Right lobe of liver (tissue), 4 donors: ENCODE results near the gene NAA15.

ENCODE experiments used
- POLR2A ChIP-seq: fragments of 450-650 bp; IDR thresholded peaks from one replicate; pipeline ENCODE4 v1.6.1; 2017; ENCODE audit warnings: antibody characterized with exemption, mild to moderate bottlenecking
- TF ChIP-seq, protein P1 (sequence below), 4 donors: fragments of 200-600 bp in 3 of 4; fragments of 450-650 bp in 1 of 4; IDR thresholded peaks; one replicate each; pipeline versions ENCODE4 v1.5.1 to v1.8.0; 2016 to 2022; ENCODE audit warnings: antibody characterized with exemption in 4 of 4, mild to moderate bottlenecking in 2 of 4
- donor health status: DM: no; HTN: no; CAD: no.
- donor health status: DM: no; HTN: no; CAD: no.
- donor health status: DM: no; HTN: yes; CAD: no.

DNA sequence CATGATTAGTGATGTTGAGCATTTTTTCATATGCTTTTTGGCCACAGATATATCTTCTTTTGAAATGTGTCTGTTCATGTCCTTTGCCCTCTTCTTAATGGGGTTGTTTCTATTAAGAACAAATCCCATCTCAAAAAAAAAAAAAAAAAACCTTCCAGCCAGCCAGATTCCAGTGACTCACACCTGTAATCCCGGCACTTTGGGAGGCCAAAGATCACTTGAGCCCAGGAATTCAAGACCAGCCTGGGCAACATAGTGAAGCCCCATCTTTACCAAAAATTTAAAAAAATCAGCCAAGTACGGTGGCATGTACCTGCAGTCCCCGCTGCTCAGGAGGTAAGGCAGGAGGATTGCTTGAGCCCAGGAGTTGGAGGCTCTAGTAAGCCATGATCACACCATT is 157.7 kb downstream of the NAA15 start:
- TF ChIP-seq, protein P1, sequence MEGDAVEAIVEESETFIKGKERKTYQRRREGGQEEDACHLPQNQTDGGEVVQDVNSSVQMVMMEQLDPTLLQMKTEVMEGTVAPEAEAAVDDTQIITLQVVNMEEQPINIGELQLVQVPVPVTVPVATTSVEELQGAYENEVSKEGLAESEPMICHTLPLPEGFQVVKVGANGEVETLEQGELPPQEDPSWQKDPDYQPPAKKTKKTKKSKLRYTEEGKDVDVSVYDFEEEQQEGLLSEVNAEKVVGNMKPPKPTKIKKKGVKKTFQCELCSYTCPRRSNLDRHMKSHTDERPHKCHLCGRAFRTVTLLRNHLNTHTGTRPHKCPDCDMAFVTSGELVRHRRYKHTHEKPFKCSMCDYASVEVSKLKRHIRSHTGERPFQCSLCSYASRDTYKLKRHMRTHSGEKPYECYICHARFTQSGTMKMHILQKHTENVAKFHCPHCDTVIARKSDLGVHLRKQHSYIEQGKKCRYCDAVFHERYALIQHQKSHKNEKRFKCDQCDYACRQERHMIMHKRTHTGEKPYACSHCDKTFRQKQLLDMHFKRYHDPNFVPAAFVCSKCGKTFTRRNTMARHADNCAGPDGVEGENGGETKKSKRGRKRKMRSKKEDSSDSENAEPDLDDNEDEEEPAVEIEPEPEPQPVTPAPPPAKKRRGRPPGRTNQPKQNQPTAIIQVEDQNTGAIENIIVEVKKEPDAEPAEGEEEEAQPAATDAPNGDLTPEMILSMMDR (IDR thresholded peaks at IDR 0.05) = no peak
- no peak for TF ChIP-seq POLR2A
